Measurements from ENCODE around the gene PITPNM1.
A peak's percentile ranks its signal among the peaks of the same experiment; 100 is the strongest.

Gene PITPNM1

GRCh38 chr11:67458266-67458665 is 46.9 kb downstream of the PITPNM1 start:
- no peak overlapping the region for H3K4me3 ChIP-seq (ENCODE audit: insufficient read length, low read depth)
- peaks cover 10% of the 10 kb centered on the region for H3K4me1 ChIP-seq (ENCODE audit: insufficient read depth, insufficient read length)
- no peaks in the 10 kb centered on the region for H3K27me3 ChIP-seq (ENCODE audit: insufficient read depth, insufficient read length)
- H3K9me3 ChIP-seq (ENCODE audit: insufficient read depth, low read length) = no peaks in the 10 kb centered on the region
- no peak for TF ChIP-seq SUZ12 (IDR thresholded peaks at IDR 0.05; ENCODE audit: extremely low read depth, insufficient read depth, insufficient read length)
- no peak overlapping the region for H3K9ac ChIP-seq (ENCODE audit: insufficient read length, low read depth)
- no peaks in the 10 kb centered on the region for H3K36me3 ChIP-seq (ENCODE audit: insufficient read depth, insufficient read length, low read length)
- no peak for DNase-seq (ENCODE audit: low read depth, low spot score)

- Histone ChIP-seq H3K36me3 (ENCODE audit: insufficient read depth, insufficient read length, low read length) (no peaks in the 10 kb centered on the region), H3K4me3 (ENCODE audit: insufficient read length, low read depth) (no peak overlapping the region), H3K9ac (ENCODE audit: insufficient read length, low read depth) (no peak overlapping the region), H3K27me3 (ENCODE audit: insufficient read depth, insufficient read length) (no peaks in the 10 kb centered on the region), H3K4me1 (ENCODE audit: insufficient read depth, insufficient read length) (peaks cover 9% of the 10 kb centered on the region), H3K9me3 (ENCODE audit: insufficient read depth, low read length) (no peaks in the 10 kb centered on the region)
- TF ChIP-seq ZNF274 (IDR thresholded peaks at IDR 0.05; ENCODE audit: low read depth, low read length) = no peak
- no peak for TF ChIP-seq YY1 (IDR thresholded peaks at IDR 0.05; ENCODE audit: insufficient read depth, insufficient read length)
- no peak for TF ChIP-seq SUZ12 (IDR thresholded peaks at IDR 0.05; ENCODE audit: extremely low read depth, insufficient read depth, insufficient read length)
- DNase-seq (ENCODE audit: low read depth, low spot score) = no peak
Measured at GRCh38 chr11:67457453-67457852, 47.7 kb downstream of the PITPNM1 start.

GRCh38 chr11:67456068-67456705 is 49.0 kb downstream of the PITPNM1 start:
- peaks cover 9% of the 10 kb centered on the region for H3K4me1 ChIP-seq (ENCODE audit: insufficient read depth, insufficient read length)
- peak overlapping the region; percentile 62 for H3K9ac ChIP-seq (ENCODE audit: insufficient read length, low read depth)
- H3K36me3 ChIP-seq (ENCODE audit: insufficient read depth, insufficient read length, low read length) = no peaks in the 10 kb centered on the region
- no peak overlapping the region for H3K4me3 ChIP-seq (ENCODE audit: insufficient read length, low read depth)
- no peaks in the 10 kb centered on the region for H3K9me3 ChIP-seq (ENCODE audit: insufficient read depth, low read length)
- no peak for DNase-seq (ENCODE audit: low read depth, low spot score)
- H3K27me3 ChIP-seq (ENCODE audit: insufficient read depth, insufficient read length) = peaks cover 6% of the 10 kb centered on the region
- no peak for TF ChIP-seq ZNF274 (IDR thresholded peaks at IDR 0.05; ENCODE audit: low read depth, low read length)

GRCh38 chr11:67455054-67455453 is 50.1 kb downstream of the PITPNM1 start, which contains the start of gene CABP4:
Gene CABP4, plus strand, starts transcription at chr11:67455354. Its CDS starts 70 bp downstream, at chr11:67455424.
- TF ChIP-seq SUZ12 (IDR thresholded peaks at IDR 0.05; ENCODE audit: extremely low read depth, insufficient read depth, insufficient read length) (no peak), ZNF274 (IDR thresholded peaks at IDR 0.05; ENCODE audit: low read depth, low read length) (no peak), YY1 (IDR thresholded peaks at IDR 0.05; ENCODE audit: insufficient read depth, insufficient read length) (no peak)
- peaks cover 6% of the 10 kb centered on the region for H3K27me3 ChIP-seq (ENCODE audit: insufficient read depth, insufficient read length)
- no peak within 1 kb of the TSS for H3K4me3 ChIP-seq (ENCODE audit: insufficient read length, low read depth)
- H3K36me3 ChIP-seq (ENCODE audit: insufficient read depth, insufficient read length, low read length) = no peaks in the 10 kb centered on the region
- peaks cover 16% of the 10 kb centered on the region for H3K4me1 ChIP-seq (ENCODE audit: insufficient read depth, insufficient read length)
- H3K9me3 ChIP-seq (ENCODE audit: insufficient read depth, low read length) = no peaks in the 10 kb centered on the region
- DNase-seq (ENCODE audit: low read depth, low spot score) = no peak
- peak within 1 kb of the TSS; percentile 62 for H3K9ac ChIP-seq (ENCODE audit: insufficient read length, low read depth)

GRCh38 chr11:67453816-67454732 is 51.1 kb downstream of the PITPNM1 start:
- no peak overlapping the region for H3K4me3 ChIP-seq (ENCODE audit: insufficient read length, low read depth)
- TF ChIP-seq SUZ12 (IDR thresholded peaks at IDR 0.05; ENCODE audit: extremely low read depth, insufficient read depth, insufficient read length) (no peak), ZNF274 (IDR thresholded peaks at IDR 0.05; ENCODE audit: low read depth, low read length) (no peak), YY1 (IDR thresholded peaks at IDR 0.05; ENCODE audit: insufficient read depth, insufficient read length) (no peak)
- H3K9me3 ChIP-seq (ENCODE audit: insufficient read depth, low read length) = no peaks in the 10 kb centered on the region
- DNase-seq (ENCODE audit: low read depth, low spot score) = no peak
- peak overlapping the region; percentile 17 for H3K9ac ChIP-seq (ENCODE audit: insufficient read length, low read depth)
- H3K4me1 ChIP-seq (ENCODE audit: insufficient read depth, insufficient read length) = peaks cover 15% of the 10 kb centered on the region
- H3K27me3 ChIP-seq (ENCODE audit: insufficient read depth, insufficient read length) = peaks cover 6% of the 10 kb centered on the region
- H3K36me3 ChIP-seq (ENCODE audit: insufficient read depth, insufficient read length, low read length) = no peaks in the 10 kb centered on the region

- no peak within 1 kb of the TSS for H3K4me3 ChIP-seq (ENCODE audit: insufficient read length, low read depth)
Measured at GRCh38 chr11:67452141-67452952, 52.8 kb downstream of the PITPNM1 start, which contains the start of gene GPR152. Gene GPR152, minus strand, starts transcription at chr11:67452729. Its CDS starts 5 bp downstream, at chr11:67452724.

GRCh38 chr11:67451658-67451976 is 53.5 kb downstream of the PITPNM1 start:
- no peaks in the 10 kb centered on the region for H3K9me3 ChIP-seq (ENCODE audit: insufficient read depth, low read length)
- TF ChIP-seq ZNF274 (IDR thresholded peaks at IDR 0.05; ENCODE audit: low read depth, low read length) = no peak
- TF ChIP-seq SUZ12 (IDR thresholded peaks at IDR 0.05; ENCODE audit: extremely low read depth, insufficient read depth, insufficient read length) = no peak
- TF ChIP-seq YY1 (IDR thresholded peaks at IDR 0.05; ENCODE audit: insufficient read depth, insufficient read length) = no peak
- peaks cover 6% of the 10 kb centered on the region for H3K27me3 ChIP-seq (ENCODE audit: insufficient read depth, insufficient read length)
- H3K4me3 ChIP-seq (ENCODE audit: insufficient read length, low read depth) = no peak overlapping the region
- H3K9ac ChIP-seq (ENCODE audit: insufficient read length, low read depth) = no peak overlapping the region
- no peaks in the 10 kb centered on the region for H3K36me3 ChIP-seq (ENCODE audit: insufficient read depth, insufficient read length, low read length)
- peaks cover 21% of the 10 kb centered on the region for H3K4me1 ChIP-seq (ENCODE audit: insufficient read depth, insufficient read length)
- DNase-seq (ENCODE audit: low read depth, low spot score) = no peak

More at GRCh38 chr11:67452141-67452952, 52.8 kb downstream of the PITPNM1 start, which contains the start of gene GPR152:
- Histone ChIP-seq H3K9ac (ENCODE audit: insufficient read length, low read depth) (no peak within 1 kb of the TSS), H3K9me3 (ENCODE audit: insufficient read depth, low read length) (no peaks in the 10 kb centered on the region), H3K36me3 (ENCODE audit: insufficient read depth, insufficient read length, low read length) (no peaks in the 10 kb centered on the region), H3K4me1 (ENCODE audit: insufficient read depth, insufficient read length) (peaks cover 21% of the 10 kb centered on the region), H3K27me3 (ENCODE audit: insufficient read depth, insufficient read length) (peaks cover 6% of the 10 kb centered on the region)
- DNase-seq (ENCODE audit: low read depth, low spot score) = no peak
- TF ChIP-seq YY1 (IDR thresholded peaks at IDR 0.05; ENCODE audit: insufficient read depth, insufficient read length) (no peak), SUZ12 (IDR thresholded peaks at IDR 0.05; ENCODE audit: extremely low read depth, insufficient read depth, insufficient read length) (no peak), ZNF274 (IDR thresholded peaks at IDR 0.05; ENCODE audit: low read depth, low read length) (no peak)

Measured in NT2/D1 (cell line).